H1 (cell line): Measurements from ENCODE around the gene BRMS1L. TPM values are rescaled to one million over a fixed set of nuclear protein-coding genes. Genes with fewer than 3 reads are reported as not detected.

Experiments used
- CTCF ChIA-PET: fragments of 300-600 bp; sonication (Branson Sonifier 250); formaldehyde crosslinking; loops from one replicate; lab custom pipeline; 2021; ENCODE audit not compliant: partially characterized antibody; lab: Charles Lee
- POLR2A ChIA-PET: fragments of 300-600 bp; sonication (Branson Sonifier 250); formaldehyde crosslinking; loops from one replicate; lab custom pipeline; 2021; ENCODE audit warnings: inconsistent platforms; ENCODE audit not compliant: partially characterized antibody; lab: Charles Lee
- DNase-seq, 2 experiments: peaks; one replicate each; pipeline versions ENCODE4 v3.0.0 to v3.0.0-alpha.2; 2010 to 2022; ENCODE audit warnings: low spot score in 2 of 2, low read depth in 1 of 2, mixed read lengths in 1 of 2
- FAIRE-seq: peaks from 2 replicates; lab custom pipeline; 2011; peaks lifted over from hg19 to GRCh38; lab: Jason Lieb, UNC
- H2AFZ ChIP-seq: 2 replicates; pipeline ENCODE4 v1.8.1; 2012; ENCODE audit warnings: low read length, inconsistent platforms
- H2AK5ac ChIP-seq: 2 replicates; pipeline ENCODE4 v1.6.1; 2013; ENCODE audit warnings: low read depth, low read length
- H2BK120ac ChIP-seq: replicated peaks from 2 replicates; pipeline ENCODE3; 2013; ENCODE audit warnings: low read depth, low read length, inconsistent platforms
- H2BK12ac ChIP-seq: 2 replicates; pipeline ENCODE4 v1.6.1; 2013; ENCODE audit warnings: low read depth, low read length
- H2BK15ac ChIP-seq: 2 replicates; pipeline ENCODE4 v1.6.1; 2013; ENCODE audit warnings: low read length
- H2BK20ac ChIP-seq: 2 replicates; pipeline ENCODE4 v1.6.1; 2013; ENCODE audit warnings: low read length
- H2BK5ac ChIP-seq: 2 replicates; pipeline ENCODE4 v1.6.1; 2013; ENCODE audit warnings: low read depth, low read length
- H3K14ac ChIP-seq: 2 replicates; pipeline ENCODE4 v1.6.1; 2013; ENCODE audit warnings: inconsistent platforms; ENCODE audit not compliant: insufficient read length
- H3K18ac ChIP-seq: 2 replicates; pipeline ENCODE4 v1.6.1; 2013; ENCODE audit warnings: low read length; ENCODE audit errors: extremely low read depth
- H3K23ac ChIP-seq: 2 replicates; pipeline ENCODE4 v1.6.1; 2013; ENCODE audit warnings: inconsistent platforms; ENCODE audit not compliant: insufficient read length
- H3K23me2 ChIP-seq: 2 replicates; pipeline ENCODE4 v1.6.1; 2013; ENCODE audit warnings: low read depth, low read length
- H3K27ac ChIP-seq: 2 replicates; pipeline ENCODE4 v1.6.1; 2011; ENCODE audit warnings: low read depth, low read length, inconsistent platforms
- H3K27me3 ChIP-seq, 4 experiments: replicated peaks in 1 of 4; 1 replicate in 1 of 4; 2 replicates in 3 of 4; pipeline versions ENCODE4 v1.6.1 to v1.8.1; 2011 to 2013; ENCODE audit warnings: low read length in 3 of 4, mild to moderate bottlenecking in 3 of 4, inconsistent platforms in 2 of 4, mixed read lengths in 2 of 4, moderate library complexity in 1 of 4; ENCODE audit not compliant: control insufficient read depth in 3 of 4, insufficient read depth in 3 of 4; ENCODE audit errors: extremely low read depth in 1 of 4
- H3K36me3 ChIP-seq, 4 experiments: 2 replicates each; pipeline versions ENCODE4 v1.6.1 to v1.8.1; 2011 to 2013; ENCODE audit warnings: mild to moderate bottlenecking in 4 of 4, low read length in 3 of 4, moderate library complexity in 2 of 4, control low read depth in 1 of 4, inconsistent platforms in 1 of 4; ENCODE audit not compliant: insufficient read depth in 4 of 4, control insufficient read depth in 2 of 4
- H3K4ac ChIP-seq: replicated peaks from 2 replicates; pipeline ENCODE3; 2013; ENCODE audit warnings: low read length, low read depth, mixed read lengths, inconsistent platforms; ENCODE audit not compliant: insufficient read length
- H3K4me1 ChIP-seq, 4 experiments: replicated peaks in 1 of 4; 1 replicate in 1 of 4; 2 replicates in 3 of 4; pipeline versions ENCODE4 v1.6.1 to v1.8.1; 2011 to 2013; ENCODE audit warnings: low read length in 3 of 4, inconsistent platforms in 2 of 4, mixed read lengths in 1 of 4; ENCODE audit not compliant: insufficient read depth in 4 of 4, control insufficient read depth in 3 of 4
- H3K4me2 ChIP-seq, 2 experiments: 2 replicates each; pipeline versions ENCODE4 v1.6.1 to v1.8.1; 2011 to 2013; ENCODE audit warnings: low read depth in 2 of 2, low read length in 2 of 2, control low read depth in 1 of 2, inconsistent platforms in 1 of 2, mild to moderate bottlenecking in 1 of 2; ENCODE audit not compliant: insufficient read depth in 1 of 2
- H3K4me3 ChIP-seq, 4 experiments: fragments of 200-600, 300-600 bp in 1 of 4; sonication (generic), shearing (Covaris generic), sonication (Bioruptor Twin) in 1 of 4; 2 replicates each; pipeline versions ENCODE4 v1.5.1 to v1.8.1; 2011 to 2016; ENCODE audit warnings: low read length in 4 of 4, low read depth in 3 of 4, control low read depth in 2 of 4, inconsistent platforms in 2 of 4, mild to moderate bottlenecking in 2 of 4, mixed read lengths in 1 of 4, moderate library complexity in 1 of 4; ENCODE audit not compliant: insufficient read depth in 2 of 4; ENCODE audit errors: extremely low read depth in 1 of 4
- H3K56ac ChIP-seq: replicated peaks from 2 replicates; pipeline ENCODE3; 2013; ENCODE audit warnings: low read depth, mild to moderate bottlenecking, mixed read lengths, low read length, inconsistent platforms; ENCODE audit not compliant: insufficient read length
- H3K79me1 ChIP-seq: 2 replicates; pipeline ENCODE4 v1.6.1; 2013; ENCODE audit warnings: low read depth, low read length, control low read depth
- H3K79me2 ChIP-seq, 2 experiments: 2 replicates each; pipeline versions ENCODE4 v1.6.1 to v1.8.1; 2012 to 2013; ENCODE audit warnings: low read length in 2 of 2, mild to moderate bottlenecking in 2 of 2, inconsistent platforms in 1 of 2; ENCODE audit not compliant: insufficient read depth in 2 of 2, control insufficient read depth in 1 of 2
- H3K9ac ChIP-seq, 4 experiments: replicated peaks in 1 of 4; 1 replicate in 1 of 4; 2 replicates in 3 of 4; pipeline versions ENCODE4 v1.6.1 to v1.8.1; 2011 to 2013; ENCODE audit warnings: low read depth in 3 of 4, low read length in 3 of 4, control low read depth in 2 of 4, mild to moderate bottlenecking in 2 of 4, moderate library complexity in 2 of 4, inconsistent platforms in 1 of 4; ENCODE audit errors: extremely low read depth in 1 of 4
- H3K9me3 ChIP-seq, 2 experiments: 2 replicates each; pipeline versions ENCODE4 v1.6.1 to v1.8.1; 2012 to 2013; ENCODE audit warnings: mild to moderate bottlenecking in 2 of 2, moderate library complexity in 2 of 2, control low read depth in 1 of 2, inconsistent platforms in 1 of 2, low read depth in 1 of 2, low read length in 1 of 2, mixed read lengths in 1 of 2; ENCODE audit not compliant: insufficient read depth in 2 of 2
- H4K20me1 ChIP-seq, 2 experiments: replicated peaks in 1 of 2; 2 replicates each; pipeline versions ENCODE3 to v1.8.1; 2011 to 2013; ENCODE audit warnings: inconsistent platforms in 2 of 2, low read length in 2 of 2, mild to moderate bottlenecking in 1 of 2; ENCODE audit not compliant: insufficient read depth in 2 of 2, control insufficient read depth in 1 of 2
- H4K5ac ChIP-seq: 2 replicates; pipeline ENCODE4 v1.6.1; 2013; ENCODE audit warnings: low read length, low read depth, mixed read lengths, inconsistent platforms; ENCODE audit not compliant: insufficient read length
- H4K8ac ChIP-seq: 2 replicates; pipeline ENCODE4 v1.8.0; 2013; ENCODE audit warnings: mild to moderate bottlenecking, moderate library complexity, low read length, inconsistent platforms; ENCODE audit not compliant: insufficient read depth; ENCODE audit errors: extremely low read depth
- H4K91ac ChIP-seq: replicated peaks from 2 replicates; pipeline ENCODE3; 2013; ENCODE audit warnings: low read length, mixed read lengths, inconsistent platforms; ENCODE audit not compliant: insufficient read length
- BACH1 ChIP-seq: IDR thresholded peaks from 2 replicates; pipeline ENCODE4 v1.6.1; 2012; ENCODE audit warnings: low read length, improper control_type of control experiment
- BRCA1 ChIP-seq: IDR thresholded peaks from 2 replicates; pipeline ENCODE4 v1.6.1; 2012; ENCODE audit warnings: low read depth, low read length, improper control_type of control experiment
- CBX5 ChIP-seq: fragments of 300-800, 300-1000 bp; sonication (generic); IDR thresholded peaks from 2 replicates; pipeline ENCODE4 v1.7.1; 2016; ENCODE audit warnings: antibody characterized with exemption, low read length, low read depth
- CBX8 ChIP-seq: fragments of 300-800, 300-1000 bp; sonication (generic); IDR thresholded peaks from 2 replicates; pipeline ENCODE4 v1.7.1; 2016; ENCODE audit warnings: low read depth, low read length, borderline replicate concordance
- CREB1 ChIP-seq: IDR thresholded peaks from 2 replicates; pipeline ENCODE4 v1.6.1; 2012; ENCODE audit warnings: inconsistent platforms
- EZH2 ChIP-seq: fragments of 200-600 bp; sonication (generic); IDR thresholded peaks from 2 replicates; pipeline ENCODE4 v1.7.1; 2012; ENCODE audit warnings: low read depth, mild to moderate bottlenecking, moderate library complexity, low read length, inconsistent platforms; ENCODE audit not compliant: severe bottlenecking
- GABPA ChIP-seq: IDR thresholded peaks from 2 replicates; pipeline ENCODE4 v1.6.1; 2011; ENCODE audit warnings: mild to moderate bottlenecking, low read length, moderate library complexity, borderline replicate concordance; ENCODE audit not compliant: insufficient read depth
- HDAC2 ChIP-seq, 2 experiments: fragments of 300-600 bp in 1 of 2; sonication (generic) in 1 of 2; IDR thresholded peaks; 2 replicates each; pipeline ENCODE4 v1.6.1; 2011 to 2012; ENCODE audit warnings: low read depth in 2 of 2, low read length in 2 of 2, mild to moderate bottlenecking in 2 of 2, moderate library complexity in 2 of 2, borderline replicate concordance in 1 of 2, inconsistent platforms in 1 of 2
- MAFK ChIP-seq: IDR thresholded peaks from 2 replicates; pipeline ENCODE4 v1.6.1; 2012; ENCODE audit warnings: low read depth, mild to moderate bottlenecking, improper control_type of control experiment, low read length
- NRF1 ChIP-seq: IDR thresholded peaks from 2 replicates; pipeline ENCODE4 v1.6.1; 2011; ENCODE audit warnings: mild to moderate bottlenecking, low read depth, low read length, improper control_type of control experiment
- RNF2 ChIP-seq: fragments of 200-900, 300-1000 bp; sonication (generic); IDR thresholded peaks from 2 replicates; pipeline ENCODE4 v1.7.1; 2016; ENCODE audit warnings: borderline replicate concordance, low read depth, mild to moderate bottlenecking, antibody characterized with exemption, low read length; ENCODE audit not compliant: poor library complexity, severe bottlenecking; ENCODE audit errors: missing control alignments
- SP4 ChIP-seq: IDR thresholded peaks from 2 replicates; pipeline ENCODE4 v1.6.1; 2012; ENCODE audit warnings: low read length, inconsistent platforms
- SUZ12 ChIP-seq: fragments of 200-600 bp; sonication (generic); IDR thresholded peaks from 2 replicates; pipeline ENCODE4 v1.6.1; 2012; ENCODE audit warnings: mild to moderate bottlenecking, inconsistent platforms, low read length, moderate library complexity, mixed read lengths
- whole genome bisulfite sequencing, 2 experiments: shearing (Covaris generic) in 1 of 2; methylation state at CpG; one replicate each; pipeline versions ENCODE4 v1.1.6 to v1.1.7; 2013 to 2015; ENCODE audit warnings: low lambda C conversion rate in 2 of 2, mixed read lengths in 2 of 2, inconsistent platforms in 1 of 2, low coverage in 1 of 2, missing lambda C conversion rate in 1 of 2; ENCODE audit not compliant: insufficient replicate concordance in 2 of 2, insufficient coverage in 1 of 2, insufficient read length in 1 of 2; ENCODE audit errors: extremely low coverage in 1 of 2, missing lambda C conversion rate in 1 of 2; 5-methylcytosine and 5-hydroxymethylcytosine counted together
- polyA plus RNA-seq, 7 experiments: library from polyadenylated mRNA; depleted of rRNA in 3 of 7; stranded (reverse) in 5 of 7; unstranded in 2 of 7; fragments of >200 nt in 5 of 7; fragments of 200-250 nt in 2 of 7; gene quantifications; 1 replicate in 5 of 7; 2 replicates in 1 of 7; 4 replicates in 1 of 7; pipeline versions ENCODE4 v1.2.1 to v1.2.3, GENCODE V29; 2011 to 2013; ENCODE audit warnings: missing spikeins in 2 of 7, mixed read lengths in 2 of 7
- total RNA-seq: library from RNA; stranded (reverse); fragmentation: NEBNext Ultra II Directional; extraction: Animal tissue kit (Norgen Biotek cat#: 25700); gene quantifications from 2 replicates; pipeline ENCODE4 v1.2.1, GENCODE V29; 2021
- TF ChIP-seq, protein P1 (sequence below): IDR thresholded peaks from 2 replicates; pipeline ENCODE4 v1.6.1; 2012; ENCODE audit warnings: inconsistent platforms

The BRMS1L gene
- total and polyA plus RNA-seq, 2 of the 8 experiments (the other 6 are each of a cell fraction or from before 2014, with no cell fraction given): 4.4 to 10.9 TPM

GRCh38 chr14:35915775-35916174, 89.6 kb downstream of the BRMS1L start:
- Histone ChIP-seq H3K9ac (no peak overlapping the region), H2AK5ac (no peak overlapping the region), H3K27ac (no peak overlapping the region), H3K9me3 (no peaks in the 10 kb centered on the region), H2BK120ac (no peak overlapping the region), H4K5ac (no peak overlapping the region), H2BK20ac (no peak overlapping the region), H2BK15ac (no peak overlapping the region), H3K79me2 (no peaks in the 10 kb centered on the region), H3K27me3 (no peaks in the 10 kb centered on the region), H3K14ac (no peak overlapping the region), H4K8ac (no peak overlapping the region), H3K4me1 (no peaks in the 10 kb centered on the region), H4K91ac (no peak overlapping the region), H3K18ac (no peak overlapping the region), H2BK12ac (no peak overlapping the region), H3K4ac (no peak overlapping the region), H3K56ac (no peak overlapping the region), H3K4me2 (no peak overlapping the region), H3K36me3 (no peaks in the 10 kb centered on the region), H3K23ac (no peak overlapping the region), H4K20me1 (no peaks in the 10 kb centered on the region), H3K4me3 (no peak overlapping the region), H3K23me2 (no peaks in the 10 kb centered on the region), H3K79me1 (no peaks in the 10 kb centered on the region), H2BK5ac (no peak overlapping the region), H2AFZ (no peak overlapping the region)
- POLR2A ChIA-PET: interaction anchor here (0.6 kb wide), 1 partner anchor 38 kb away, joined by 3 read pairs; no protein-coding TSS in a partner anchor
- no peak for FAIRE-seq
- WGBS, 2 experiments: 94% methylated on average over 1 of the region's 1 CpG; no CpG with 5 or more reads in 1 of the 2 experiments
- CTCF ChIA-PET: interaction anchor here (1.2 to 1.4 kb wide), 2 partner anchors 33 to 153 kb away, joined by 3 to 4 read pairs; no protein-coding TSS in a partner anchor
- DNase-seq: no peak
- TF ChIP-seq BACH1 (no peak), CREB1 (no peak), NRF1 (no peak), CBX5 (no peak), BRCA1 (no peak), GABPA (no peak), MAFK (no peak), SUZ12 (no peak), RNF2 (no peak), EZH2 (no peak), CBX8 (no peak), HDAC2 (IDR thresholded peaks at IDR 0.05; ENCODE audit: borderline replicate concordance in 1 of 2, low read depth in 2 of 2, low read length in 2 of 2) (no peak), SP4 (no peak)
- TF ChIP-seq, protein P1, sequence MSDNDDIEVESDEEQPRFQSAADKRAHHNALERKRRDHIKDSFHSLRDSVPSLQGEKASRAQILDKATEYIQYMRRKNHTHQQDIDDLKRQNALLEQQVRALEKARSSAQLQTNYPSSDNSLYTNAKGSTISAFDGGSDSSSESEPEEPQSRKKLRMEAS: no peak
